Measurements from ENCODE around the gene HM13. TPM values are rescaled to one million over a fixed set of nuclear protein-coding genes. Genes with fewer than 3 reads are reported as not detected.
"Not testable (repeated sequence)": the region's sequence is repeated elsewhere in the genome, so short reads cannot be mapped to it uniquely, and the experiment has no call there.

HM13 gene
- total RNA-seq = 176 TPM

GRCh38 chr20:31514154-31515071 lies at the start of gene HM13:
Gene HM13 (plus strand): TSS chr20:31514442. CDS start chr20:31514552, 110 bp downstream.
- peak; percentile 93 for DNase-seq (ENCODE audit: low spot score)

GRCh38 chr20:31470946-31471345 lies 43.3 kb upstream of the HM13 start:
- DNase-seq (ENCODE audit: low spot score) = not testable (repeated sequence)

GRCh38 chr20:31472395-31473330 lies 41.6 kb upstream of the HM13 start:
- DNase-seq (ENCODE audit: low spot score) = no peak

- DNase-seq (ENCODE audit: low spot score) = no peak
These were observed 40.7 kb upstream of the HM13 start for GRCh38 chr20:31473331-31474096.

GRCh38 chr20:31474097-31474436 lies 40.2 kb upstream of the HM13 start:
- DNase-seq (ENCODE audit: low spot score) = no peak

- DNase-seq (ENCODE audit: low spot score) = peak; percentile 59
These were observed 39.3 kb upstream of the HM13 start, which contains the start of the genes DEFB124 and REM1 for GRCh38 chr20:31474758-31475427. Gene DEFB124 (minus strand): TSS chr20:31475127. CDS start chr20:31473013, 2,114 bp downstream. Gene REM1 (plus strand): TSS chr20:31475288. CDS start chr20:31476446, 1,158 bp downstream.

GRCh38 chr20:31475472-31476293 lies 38.6 kb upstream of the HM13 start:
- no peak for DNase-seq (ENCODE audit: low spot score)

- DNase-seq (ENCODE audit: low spot score) = no peak
These were observed 38.0 kb upstream of the HM13 start for GRCh38 chr20:31476294-31476585.

- no peak for DNase-seq (ENCODE audit: low spot score)
These were observed 37.5 kb upstream of the HM13 start for GRCh38 chr20:31476643-31477215.

- no peak for DNase-seq (ENCODE audit: low spot score)
These were observed 30.2 kb upstream of the HM13 start for GRCh38 chr20:31484001-31484400.

- peak; percentile 78 for DNase-seq (ENCODE audit: low spot score)
These were observed 28.5 kb upstream of the HM13 start for GRCh38 chr20:31485450-31486339.

- no peak for DNase-seq (ENCODE audit: low spot score)
These were observed 26.1 kb upstream of the HM13 start for GRCh38 chr20:31488115-31488514.

GRCh38 chr20:31489152-31489551 lies 25.1 kb upstream of the HM13 start:
- no peak for DNase-seq (ENCODE audit: low spot score)

GRCh38 chr20:31490752-31491151 lies 23.5 kb upstream of the HM13 start:
- DNase-seq (ENCODE audit: low spot score) = no peak

GRCh38 chr20:31494131-31494530 lies 20.1 kb upstream of the HM13 start:
- DNase-seq (ENCODE audit: low spot score) = no peak

- DNase-seq (ENCODE audit: low spot score) = peak; percentile 83
These were observed 17.4 kb upstream of the HM13 start for GRCh38 chr20:31496761-31497295.

- DNase-seq (ENCODE audit: low spot score) = no peak
These were observed 16.3 kb upstream of the HM13 start for GRCh38 chr20:31497838-31498540.

- no peak for DNase-seq (ENCODE audit: low spot score)
These were observed 13.7 kb upstream of the HM13 start for GRCh38 chr20:31500527-31500926.

Data from ureter (tissue), 1 donor.